Placental epithelial cell (primary cell): ENCODE results near the gene ZNF527. TPM values are rescaled to one million over a fixed set of nuclear protein-coding genes. Genes with fewer than 3 reads are reported as not detected.

ENCODE experiments used
- total RNA-seq: library from RNA; depleted of rRNA; stranded (reverse); fragments of >200 nt; gene quantifications from 2 replicates; pipeline ENCODE4 v1.2.3, GENCODE V29; 2012

ZNF527 gene
- total RNA-seq: 3.1 and 7.5 TPM in 2 replicates

GRCh38 chr19:37370880-37371661 is at the start of gene ZNF527:
TSS of gene ZNF527 (plus strand) at chr19:37371099. CDS start at chr19:37374199, 3,100 bp downstream.

Other genes starting within 250 kb of the ZNF527 start
- 6.3 and 9.4 TPM in 2 replicates for gene ZNF585A, start 198.4 kb upstream of the ZNF527 start, total RNA-seq
- gene ZNF585B, start 160.6 kb upstream of the ZNF527 start, total RNA-seq: 24.1 and 32.6 TPM in 2 replicates
- gene ZNF383, start 152.9 kb upstream of the ZNF527 start, total RNA-seq: 4.3 and 8.2 TPM in 2 replicates
- gene ZNF569, start 96.3 kb downstream of the ZNF527 start, total RNA-seq: 4.3 and 4.9 TPM in 2 replicates
- 7.5 and 9.4 TPM in 2 replicates for gene ZNF570, start 98.3 kb downstream of the ZNF527 start, total RNA-seq
- gene ZNF793, start 135.8 kb downstream of the ZNF527 start, total RNA-seq: 7.5 TPM in 2 replicates
- 3.1 and 3.4 TPM in 2 replicates for gene ZNF571, start 223.7 kb downstream of the ZNF527 start, total RNA-seq
- 0.65 and 1.6 TPM in 2 replicates for gene ZNF540, start 223.8 kb downstream of the ZNF527 start, total RNA-seq